OCI-LY3 (cell line): ENCODE results near the gene IRAK4.

Experiments
- EZH2phosphoT487 ChIP-seq: fragments of 200-600 bp; shearing (Covaris generic); IDR thresholded peaks from 2 replicates; pipeline ENCODE4 v1.6.1; 2018; ENCODE audit warnings: antibody characterized with exemption, mixed run types, low read depth
- TF ChIP-seq, protein P1 (sequence below): fragments of 200-600, 300-600 bp; sonication (generic); IDR thresholded peaks from 2 replicates; pipeline ENCODE4 v1.5.1; 2014; ENCODE audit warnings: antibody characterized with exemption, low read length, low read depth

GRCh38 chr12:43776498-43776897 lies 17.7 kb downstream of the IRAK4 start:
- TF ChIP-seq, protein P1, sequence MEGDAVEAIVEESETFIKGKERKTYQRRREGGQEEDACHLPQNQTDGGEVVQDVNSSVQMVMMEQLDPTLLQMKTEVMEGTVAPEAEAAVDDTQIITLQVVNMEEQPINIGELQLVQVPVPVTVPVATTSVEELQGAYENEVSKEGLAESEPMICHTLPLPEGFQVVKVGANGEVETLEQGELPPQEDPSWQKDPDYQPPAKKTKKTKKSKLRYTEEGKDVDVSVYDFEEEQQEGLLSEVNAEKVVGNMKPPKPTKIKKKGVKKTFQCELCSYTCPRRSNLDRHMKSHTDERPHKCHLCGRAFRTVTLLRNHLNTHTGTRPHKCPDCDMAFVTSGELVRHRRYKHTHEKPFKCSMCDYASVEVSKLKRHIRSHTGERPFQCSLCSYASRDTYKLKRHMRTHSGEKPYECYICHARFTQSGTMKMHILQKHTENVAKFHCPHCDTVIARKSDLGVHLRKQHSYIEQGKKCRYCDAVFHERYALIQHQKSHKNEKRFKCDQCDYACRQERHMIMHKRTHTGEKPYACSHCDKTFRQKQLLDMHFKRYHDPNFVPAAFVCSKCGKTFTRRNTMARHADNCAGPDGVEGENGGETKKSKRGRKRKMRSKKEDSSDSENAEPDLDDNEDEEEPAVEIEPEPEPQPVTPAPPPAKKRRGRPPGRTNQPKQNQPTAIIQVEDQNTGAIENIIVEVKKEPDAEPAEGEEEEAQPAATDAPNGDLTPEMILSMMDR: peak; percentile 60
- TF ChIP-seq EZH2phosphoT487: no peak
